HEK293 (cell line): ENCODE results near the gene KRT79.
"Not testable (repeated sequence)": the region's sequence is repeated elsewhere in the genome, so short reads cannot be mapped to it uniquely, and the experiment has no call there.

ENCODE experiments used
- CTCF ChIA-PET: fragments of 350-600 bp; formaldehyde crosslinking; extraction: SDS; loops from one replicate; lab custom pipeline; 2021; ENCODE audit warnings: antibody characterized with exemption; lab: Yijun Ruan, JAX
- POLR2A ChIA-PET: fragments of 300-600 bp; formaldehyde crosslinking; extraction: SDS; loops from one replicate; lab custom pipeline; 2020; ENCODE audit warnings: antibody characterized with exemption, inconsistent platforms; lab: Yijun Ruan, JAX
- H3K27ac ChIP-seq: fragments of 200-500 bp; sonication (Bioruptor generic); 2 replicates; pipeline ENCODE4 v1.5.1; 2014; ENCODE audit warnings: low read depth, low read length, control low read depth, inconsistent platforms; ENCODE audit errors: extremely low read depth
- H3K36me3 ChIP-seq, 2 experiments: fragments of 200-500 bp in 1 of 2; sonication (Bioruptor generic) in 1 of 2; 1 replicate in 1 of 2; 2 replicates in 1 of 2; pipeline ENCODE4 v1.5.1; 2014 to 2017; ENCODE audit warnings: inconsistent platforms in 2 of 2, low read length in 2 of 2; ENCODE audit not compliant: control insufficient read depth in 2 of 2, insufficient read depth in 1 of 2
- H3K4me1 ChIP-seq: fragments of 200-500 bp; sonication (Bioruptor generic); 2 replicates; pipeline ENCODE4 v1.5.1; 2014; ENCODE audit warnings: mild to moderate bottlenecking, low read length, inconsistent platforms; ENCODE audit not compliant: control insufficient read depth, insufficient read depth
- H3K4me3 ChIP-seq: 2 replicates; pipeline ENCODE4 v1.5.1; 2011; ENCODE audit warnings: low read depth, mild to moderate bottlenecking, control low read depth, low read length, moderate library complexity
- H3K9me3 ChIP-seq: fragments of 200-500 bp; sonication (Bioruptor generic); 2 replicates; pipeline ENCODE4 v1.5.1; 2014; ENCODE audit warnings: low read depth, low read length, inconsistent platforms; ENCODE audit not compliant: control insufficient read depth, insufficient read depth
- FEZF1 ChIP-seq: fragments of 450-650 bp; formaldehyde crosslinking; IDR thresholded peaks from 2 replicates; pipeline ENCODE4 v1.5.1; 2016; ENCODE audit warnings: missing biosample characterization, missing genetic modification characterization
- SCRT2 ChIP-seq: fragments of 450-650 bp; formaldehyde crosslinking; IDR thresholded peaks from 2 replicates; pipeline ENCODE4 v1.5.1; 2016; ENCODE audit warnings: missing biosample characterization, missing genetic modification characterization
- TCF7L2 ChIP-seq: IDR thresholded peaks from 2 replicates; pipeline ENCODE4 v1.6.1; 2011; ENCODE audit warnings: low read depth, mild to moderate bottlenecking, inconsistent platforms, low read length, moderate library complexity, borderline replicate concordance
- ZBTB10 ChIP-seq: fragments of 450-650 bp; formaldehyde crosslinking; IDR thresholded peaks from 2 replicates; pipeline ENCODE4 v1.5.1; 2016; ENCODE audit warnings: missing biosample characterization, missing genetic modification characterization
- ZNF311 ChIP-seq: fragments of 450-650 bp; formaldehyde crosslinking; IDR thresholded peaks from 2 replicates; pipeline ENCODE4 v1.5.1; 2017; ENCODE audit warnings: missing biosample characterization, missing genetic modification characterization, borderline replicate concordance
- ZNF341 ChIP-seq: fragments of 450-650 bp; formaldehyde crosslinking; IDR thresholded peaks from 2 replicates; pipeline ENCODE4; 2016; ENCODE audit warnings: low read depth, missing biosample characterization, missing genetic modification characterization
- ZNF350 ChIP-seq: fragments of 450-650 bp; formaldehyde crosslinking; IDR thresholded peaks from 2 replicates; pipeline ENCODE4 v1.5.0; 2017; ENCODE audit warnings: missing biosample characterization, mild to moderate bottlenecking, missing genetic modification characterization
- ZNF37A ChIP-seq: fragments of 450-650 bp; IDR thresholded peaks from 2 replicates; pipeline ENCODE4 v1.5.1; 2018; ENCODE audit warnings: missing biosample characterization, missing genetic modification characterization
- ZNF398 ChIP-seq: fragments of 450-650 bp; formaldehyde crosslinking; IDR thresholded peaks from 2 replicates; pipeline ENCODE4 v1.5.1; 2017; ENCODE audit warnings: missing biosample characterization, missing genetic modification characterization
- ZNF530 ChIP-seq: fragments of 450-650 bp; formaldehyde crosslinking; IDR thresholded peaks from 2 replicates; pipeline ENCODE4 v1.5.1; 2016; ENCODE audit warnings: low read depth, missing biosample characterization, missing genetic modification characterization
- ZNF555 ChIP-seq: fragments of 450-650 bp; formaldehyde crosslinking; conservative IDR thresholded peaks from 2 replicates; pipeline ENCODE4 v1.5.1; 2017; ENCODE audit warnings: missing biosample characterization, mild to moderate bottlenecking, missing genetic modification characterization, inconsistent platforms
- ZNF677 ChIP-seq: fragments of 450-650 bp; IDR thresholded peaks from 2 replicates; pipeline ENCODE4 v1.5.0; 2018; ENCODE audit warnings: missing biosample characterization, mild to moderate bottlenecking, missing genetic modification characterization, moderate library complexity
- ZNF768 ChIP-seq: fragments of 450-650 bp; formaldehyde crosslinking; IDR thresholded peaks from 2 replicates; pipeline ENCODE4 v1.5.1; 2018; ENCODE audit warnings: missing biosample characterization, mild to moderate bottlenecking, missing genetic modification characterization
- TF ChIP-seq, protein P1 (sequence below): fragments of 450-650 bp; formaldehyde crosslinking; IDR thresholded peaks from 2 replicates; pipeline ENCODE4 v1.5.1; 2016; ENCODE audit warnings: missing biosample characterization, missing genetic modification characterization
- TF ChIP-seq, protein P2 (sequence below): fragments of 450-650 bp; formaldehyde crosslinking; IDR thresholded peaks from 2 replicates; pipeline ENCODE4 v1.5.1; 2016; ENCODE audit warnings: missing biosample characterization, missing genetic modification characterization
- TF ChIP-seq, protein P3 (sequence below): fragments of 450-650 bp; formaldehyde crosslinking; IDR thresholded peaks from 2 replicates; pipeline ENCODE4 v1.5.1; 2016; ENCODE audit warnings: missing biosample characterization, missing genetic modification characterization, low read depth
- TF ChIP-seq, protein P4 (sequence below): sonication (generic); formaldehyde crosslinking; IDR thresholded peaks from 2 replicates; pipeline ENCODE4 v1.8.1; 2022; ENCODE audit warnings: mild to moderate bottlenecking, moderate library complexity, missing genetic modification reagents

Gene KRT79

GRCh38 chr12:52795694-52796428 is 38.2 kb downstream of the KRT79 start, which contains the start of gene KRT3:
TSS of gene KRT3 (minus strand) at chr12:52796117. CDS start at chr12:52796042, 75 bp downstream.
- no peaks in the 10 kb centered on the region for H3K36me3 ChIP-seq
- H3K27ac ChIP-seq: no peak within 1 kb of the TSS
- TF ChIP-seq ZNF398 (tag by site-specific recombination): no peak
- TF ChIP-seq SCRT2: no peak
- no peaks in the 10 kb centered on the region for H3K9me3 ChIP-seq
- CTCF ChIA-PET: interaction anchor here (1.5 kb wide), 1 partner anchor 75 kb away, joined by 5 read pairs; no protein-coding TSS in a partner anchor
- H3K4me1 ChIP-seq: no peaks in the 10 kb centered on the region
- POLR2A ChIA-PET: no interaction called here
- no peak within 1 kb of the TSS for H3K4me3 ChIP-seq

- H3K27ac ChIP-seq, H3K9me3 ChIP-seq, CTCF ChIA-PET, POLR2A ChIA-PET, H3K36me3 ChIP-seq, H3K4me1 ChIP-seq, H3K4me3 ChIP-seq: not testable (repeated sequence)
Observed at GRCh38 chr12:52795332-52795674, 38.8 kb downstream of the KRT79 start.

DNA sequence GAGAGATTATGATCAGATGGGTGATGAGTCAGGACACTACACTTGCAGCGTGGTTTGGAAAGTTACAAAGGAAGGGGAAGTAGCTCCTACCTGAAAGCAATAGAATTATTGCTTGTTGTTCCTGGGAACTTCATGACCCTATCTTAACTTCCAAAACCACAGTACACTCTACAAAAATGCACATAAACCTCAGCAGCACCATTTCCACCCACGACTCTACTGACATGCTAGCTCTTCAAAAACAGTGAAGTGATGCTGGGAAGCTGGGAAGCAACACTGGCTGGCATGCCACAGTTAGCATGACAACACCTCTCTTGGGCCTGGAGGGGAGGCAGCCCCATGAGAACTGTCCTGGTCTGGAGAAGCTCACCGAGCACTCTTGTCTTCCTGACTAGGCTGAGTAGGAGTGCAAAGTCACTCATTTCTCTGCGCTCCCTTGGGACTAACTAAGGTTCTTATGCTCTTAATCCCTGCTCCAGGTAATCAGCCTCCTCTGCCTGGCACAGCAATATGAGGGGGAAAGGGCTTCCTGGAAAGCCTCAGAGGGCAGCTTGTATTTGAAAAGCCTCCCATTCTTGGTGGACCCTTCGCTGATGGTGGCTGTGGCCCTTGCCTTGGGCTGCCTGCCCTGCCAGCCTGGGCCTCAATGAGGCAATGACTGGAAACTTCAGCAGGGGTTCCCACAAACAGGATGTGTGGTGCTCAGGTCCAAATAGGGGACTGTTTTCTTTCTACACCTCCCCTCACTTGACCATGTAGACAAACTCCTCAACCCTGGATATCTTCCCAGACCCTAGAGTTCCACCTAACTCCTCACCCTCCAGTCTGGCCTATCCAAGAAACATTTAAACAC is 39.4 kb downstream of the KRT79 start:
- H3K27ac ChIP-seq: no peak overlapping the region
- ChIA-PET POLR2A (no interaction called here), CTCF (interaction anchor here (1.1 kb wide), 1 partner anchor 25 kb away, joined by 4 read pairs; no protein-coding TSS in a partner anchor)
- no peaks in the 10 kb centered on the region for H3K9me3 ChIP-seq
- no peaks in the 10 kb centered on the region for H3K36me3 ChIP-seq
- no peak overlapping the region for H3K4me3 ChIP-seq
- no peaks in the 10 kb centered on the region for H3K4me1 ChIP-seq
- TF ChIP-seq ZNF37A (no peak), ZNF530 (tag by site-specific recombination) (no peak), ZNF311 (tag by site-specific recombination) (no peak), ZNF341 (no peak), ZNF555 (no peak), ZBTB10 (tag by site-specific recombination) (no peak), FEZF1 (no peak), ZNF677 (tag by site-specific recombination) (no peak), TCF7L2 (no peak), ZNF768 (tag by site-specific recombination) (no peak), ZNF350 (tag by site-specific recombination) (no peak)
- TF ChIP-seq, protein P1, sequence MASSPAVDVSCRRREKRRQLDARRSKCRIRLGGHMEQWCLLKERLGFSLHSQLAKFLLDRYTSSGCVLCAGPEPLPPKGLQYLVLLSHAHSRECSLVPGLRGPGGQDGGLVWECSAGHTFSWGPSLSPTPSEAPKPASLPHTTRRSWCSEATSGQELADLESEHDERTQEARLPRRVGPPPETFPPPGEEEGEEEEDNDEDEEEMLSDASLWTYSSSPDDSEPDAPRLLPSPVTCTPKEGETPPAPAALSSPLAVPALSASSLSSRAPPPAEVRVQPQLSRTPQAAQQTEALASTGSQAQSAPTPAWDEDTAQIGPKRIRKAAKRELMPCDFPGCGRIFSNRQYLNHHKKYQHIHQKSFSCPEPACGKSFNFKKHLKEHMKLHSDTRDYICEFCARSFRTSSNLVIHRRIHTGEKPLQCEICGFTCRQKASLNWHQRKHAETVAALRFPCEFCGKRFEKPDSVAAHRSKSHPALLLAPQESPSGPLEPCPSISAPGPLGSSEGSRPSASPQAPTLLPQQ: no peak
- TF ChIP-seq, protein P2, sequence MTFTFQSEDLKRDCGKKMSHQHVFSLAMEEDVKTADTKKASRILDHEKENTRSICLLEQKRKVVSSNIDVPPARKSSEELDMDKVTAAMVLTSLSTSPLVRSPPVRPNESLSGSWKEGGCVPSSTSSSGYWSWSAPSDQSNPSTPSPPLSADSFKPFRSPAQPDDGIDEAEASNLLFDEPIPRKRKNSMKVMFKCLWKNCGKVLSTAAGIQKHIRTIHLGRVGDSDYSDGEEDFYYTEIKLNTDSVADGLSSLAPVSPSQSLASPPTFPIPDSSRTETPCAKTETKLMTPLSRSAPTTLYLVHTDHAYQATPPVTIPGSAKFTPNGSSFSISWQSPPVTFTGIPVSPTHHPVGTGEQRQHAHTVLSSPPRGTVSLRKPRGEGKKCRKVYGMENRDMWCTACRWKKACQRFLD (tag by site-specific recombination): no peak
- TF ChIP-seq, protein P3, sequence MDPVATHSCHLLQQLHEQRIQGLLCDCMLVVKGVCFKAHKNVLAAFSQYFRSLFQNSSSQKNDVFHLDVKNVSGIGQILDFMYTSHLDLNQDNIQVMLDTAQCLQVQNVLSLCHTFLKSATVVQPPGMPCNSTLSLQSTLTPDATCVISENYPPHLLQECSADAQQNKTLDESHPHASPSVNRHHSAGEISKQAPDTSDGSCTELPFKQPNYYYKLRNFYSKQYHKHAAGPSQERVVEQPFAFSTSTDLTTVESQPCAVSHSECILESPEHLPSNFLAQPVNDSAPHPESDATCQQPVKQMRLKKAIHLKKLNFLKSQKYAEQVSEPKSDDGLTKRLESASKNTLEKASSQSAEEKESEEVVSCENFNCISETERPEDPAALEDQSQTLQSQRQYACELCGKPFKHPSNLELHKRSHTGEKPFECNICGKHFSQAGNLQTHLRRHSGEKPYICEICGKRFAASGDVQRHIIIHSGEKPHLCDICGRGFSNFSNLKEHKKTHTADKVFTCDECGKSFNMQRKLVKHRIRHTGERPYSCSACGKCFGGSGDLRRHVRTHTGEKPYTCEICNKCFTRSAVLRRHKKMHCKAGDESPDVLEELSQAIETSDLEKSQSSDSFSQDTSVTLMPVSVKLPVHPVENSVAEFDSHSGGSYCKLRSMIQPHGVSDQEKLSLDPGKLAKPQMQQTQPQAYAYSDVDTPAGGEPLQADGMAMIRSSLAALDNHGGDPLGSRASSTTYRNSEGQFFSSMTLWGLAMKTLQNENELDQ (tag by site-specific recombination): no peak
- TF ChIP-seq, protein P4, sequence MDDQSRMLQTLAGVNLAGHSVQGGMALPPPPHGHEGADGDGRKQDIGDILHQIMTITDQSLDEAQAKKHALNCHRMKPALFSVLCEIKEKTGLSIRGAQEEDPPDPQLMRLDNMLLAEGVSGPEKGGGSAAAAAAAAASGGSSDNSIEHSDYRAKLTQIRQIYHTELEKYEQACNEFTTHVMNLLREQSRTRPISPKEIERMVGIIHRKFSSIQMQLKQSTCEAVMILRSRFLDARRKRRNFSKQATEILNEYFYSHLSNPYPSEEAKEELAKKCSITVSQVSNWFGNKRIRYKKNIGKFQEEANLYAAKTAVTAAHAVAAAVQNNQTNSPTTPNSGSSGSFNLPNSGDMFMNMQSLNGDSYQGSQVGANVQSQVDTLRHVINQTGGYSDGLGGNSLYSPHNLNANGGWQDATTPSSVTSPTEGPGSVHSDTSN (CRISPR knock-in tag): no peak
